ENCODE data around the gene ABCF2. TPM values are rescaled to one million over a fixed set of nuclear protein-coding genes. Genes with fewer than 3 reads are reported as not detected.

The ABCF2 gene
- total RNA-seq, 1 donor: 50.9 TPM

- H3K4me3 ChIP-seq (ENCODE audit: low read depth, low read length): no peak overlapping the region
- TF ChIP-seq, protein P1, sequence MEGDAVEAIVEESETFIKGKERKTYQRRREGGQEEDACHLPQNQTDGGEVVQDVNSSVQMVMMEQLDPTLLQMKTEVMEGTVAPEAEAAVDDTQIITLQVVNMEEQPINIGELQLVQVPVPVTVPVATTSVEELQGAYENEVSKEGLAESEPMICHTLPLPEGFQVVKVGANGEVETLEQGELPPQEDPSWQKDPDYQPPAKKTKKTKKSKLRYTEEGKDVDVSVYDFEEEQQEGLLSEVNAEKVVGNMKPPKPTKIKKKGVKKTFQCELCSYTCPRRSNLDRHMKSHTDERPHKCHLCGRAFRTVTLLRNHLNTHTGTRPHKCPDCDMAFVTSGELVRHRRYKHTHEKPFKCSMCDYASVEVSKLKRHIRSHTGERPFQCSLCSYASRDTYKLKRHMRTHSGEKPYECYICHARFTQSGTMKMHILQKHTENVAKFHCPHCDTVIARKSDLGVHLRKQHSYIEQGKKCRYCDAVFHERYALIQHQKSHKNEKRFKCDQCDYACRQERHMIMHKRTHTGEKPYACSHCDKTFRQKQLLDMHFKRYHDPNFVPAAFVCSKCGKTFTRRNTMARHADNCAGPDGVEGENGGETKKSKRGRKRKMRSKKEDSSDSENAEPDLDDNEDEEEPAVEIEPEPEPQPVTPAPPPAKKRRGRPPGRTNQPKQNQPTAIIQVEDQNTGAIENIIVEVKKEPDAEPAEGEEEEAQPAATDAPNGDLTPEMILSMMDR (IDR thresholded peaks at IDR 0.05; ENCODE audit: insufficient read depth, low read length): no peak
- no peak for DNase-seq (ENCODE audit: low read depth)
Measured at GRCh38 chr7:151204383-151205032, 22.5 kb downstream of the ABCF2 start.

- DNase-seq (ENCODE audit: low read depth): no peak
- TF ChIP-seq, protein P1 (IDR thresholded peaks at IDR 0.05; ENCODE audit: insufficient read depth, low read length): no peak
- no peak overlapping the region for H3K4me3 ChIP-seq (ENCODE audit: low read depth, low read length)
Measured at GRCh38 chr7:151202836-151203235, 24.2 kb downstream of the ABCF2 start.

DNA sequence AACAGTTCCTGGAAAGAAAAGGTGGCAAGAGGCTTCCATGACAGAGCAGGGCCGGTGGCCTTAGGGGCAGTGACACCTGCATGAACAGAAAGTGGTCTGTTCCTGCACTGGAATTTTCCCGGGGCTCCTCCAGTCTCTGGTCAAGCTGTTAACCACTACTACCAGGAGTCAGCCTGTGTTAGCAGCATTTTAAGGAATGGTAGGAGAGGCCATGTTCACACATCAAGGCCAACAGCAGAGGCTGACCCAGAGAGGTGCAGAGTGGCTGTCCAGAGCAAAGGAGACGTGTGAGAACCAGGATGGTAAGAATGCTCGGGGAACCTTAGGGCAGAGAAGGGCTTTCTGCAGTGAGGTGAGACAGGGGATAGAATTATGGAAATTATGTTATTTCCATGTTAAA lies 25.3 kb downstream of the ABCF2 start:
- DNase-seq (ENCODE audit: low read depth): no peak
- H3K4me3 ChIP-seq (ENCODE audit: low read depth, low read length): no peak overlapping the region
- TF ChIP-seq, protein P1 (IDR thresholded peaks at IDR 0.05; ENCODE audit: insufficient read depth, low read length): no peak

GRCh38 chr7:151201344-151201743 lies 25.7 kb downstream of the ABCF2 start:
- TF ChIP-seq, protein P1 (IDR thresholded peaks at IDR 0.05; ENCODE audit: insufficient read depth, low read length): no peak
- no peak overlapping the region for H3K4me3 ChIP-seq (ENCODE audit: low read depth, low read length)
- no peak for DNase-seq (ENCODE audit: low read depth)

DNA sequence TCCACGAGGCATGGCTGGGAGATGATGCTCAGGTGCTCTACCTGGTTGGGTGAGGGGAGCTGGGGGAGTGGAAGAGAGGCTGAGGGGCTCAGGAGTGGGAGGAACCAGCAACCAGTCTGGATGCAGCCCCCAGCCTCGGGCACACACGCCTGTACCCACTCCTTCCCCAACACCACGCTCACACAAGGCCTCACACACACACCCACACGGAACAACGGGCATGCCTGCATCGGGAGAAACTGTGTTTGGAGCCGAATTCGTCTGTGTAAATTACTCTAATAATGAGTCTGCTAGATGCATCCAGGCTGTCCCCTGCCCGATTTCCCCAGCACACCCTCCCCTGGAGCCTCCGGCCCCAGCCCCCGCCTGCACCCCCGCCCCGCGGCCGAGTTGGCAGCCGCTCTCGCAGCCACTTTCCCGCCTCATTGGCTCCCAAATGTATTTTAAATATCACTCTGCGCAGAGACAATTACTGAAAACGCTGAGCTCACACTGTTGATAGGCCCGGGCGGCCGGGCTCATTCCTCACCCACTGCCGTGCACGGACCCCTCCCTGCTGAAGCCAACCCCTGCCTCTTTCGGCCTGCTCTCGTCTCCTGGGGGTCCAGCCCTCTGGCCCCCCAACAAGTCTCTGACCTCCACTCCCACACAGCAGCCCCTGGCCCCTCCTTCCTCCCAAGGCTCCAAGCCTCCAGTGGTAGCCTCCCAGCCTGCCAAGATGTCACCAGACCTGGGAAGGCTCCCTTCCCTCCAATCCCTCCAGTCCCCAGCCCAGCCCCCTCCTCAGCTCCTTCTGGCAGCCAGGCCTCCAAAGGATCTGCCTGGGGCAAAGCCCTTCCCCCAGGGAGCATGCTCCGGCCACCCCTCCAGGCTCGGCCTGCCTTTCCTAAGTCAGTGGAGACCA lies 27.8 kb downstream of the ABCF2 start:
- no peak for DNase-seq (ENCODE audit: low read depth)
- TF ChIP-seq, protein P1 (IDR thresholded peaks at IDR 0.05; ENCODE audit: insufficient read depth, low read length): no peak
- no peak overlapping the region for H3K4me3 ChIP-seq (ENCODE audit: low read depth, low read length)

DNA sequence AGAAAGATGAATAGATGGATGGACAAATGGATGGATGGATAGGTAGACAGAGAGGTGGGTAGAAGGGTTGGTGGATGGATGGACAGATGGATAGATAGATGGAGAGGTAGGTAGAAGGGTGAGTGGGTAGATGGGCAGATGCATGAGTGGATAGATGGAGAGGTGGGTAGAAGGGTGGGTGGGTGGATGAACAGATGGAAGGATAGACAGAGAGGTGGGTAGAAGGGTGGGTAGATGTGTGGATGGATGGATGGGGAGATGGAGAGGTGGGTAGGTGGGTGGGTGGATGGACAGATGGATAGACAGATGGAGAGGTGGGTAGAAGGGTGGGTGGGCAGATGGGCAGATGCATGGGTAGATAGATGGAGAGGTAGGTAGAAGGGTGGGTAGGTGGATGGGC lies 29.1 kb downstream of the ABCF2 start:
- DNase-seq (ENCODE audit: low read depth): no peak
- TF ChIP-seq, protein P1 (IDR thresholded peaks at IDR 0.05; ENCODE audit: insufficient read depth, low read length): no peak
- no peak overlapping the region for H3K4me3 ChIP-seq (ENCODE audit: low read depth, low read length)

Data from fibroblast of the aortic adventitia (primary cell).